ENCODE data around the gene HMOX1. TPM values are rescaled to one million over a fixed set of nuclear protein-coding genes. Genes with fewer than 3 reads are reported as not detected.

The HMOX1 gene
- total RNA-seq, 6 experiments from 2014 or later, result 15.7 to 255 (median 47.2) TPM

DNA sequence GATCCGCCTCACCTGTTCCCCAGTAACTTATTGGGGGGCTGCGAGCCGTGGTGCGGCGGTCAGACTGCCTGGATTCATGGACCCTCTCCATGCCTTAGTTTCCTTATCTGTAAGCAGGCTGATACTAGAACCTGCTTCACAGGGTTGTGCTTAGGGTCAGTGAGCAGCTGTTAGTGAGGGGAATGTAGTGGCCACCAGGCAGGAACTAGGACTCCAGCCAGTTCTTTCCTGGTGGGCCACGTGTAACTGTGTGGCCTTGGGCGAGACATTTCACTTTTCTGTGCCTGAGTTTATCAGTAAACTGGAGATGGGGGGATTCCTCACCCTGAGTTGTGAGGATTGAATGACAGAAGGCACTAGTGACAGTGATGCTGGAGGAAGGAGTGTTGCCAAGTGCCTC is 43.9 kb downstream of the HMOX1 start:
- intact Hi-C loops (cut with DNase I), result no loop called here
- no peaks in the 10 kb centered on the region for H3K4me1 ChIP-seq
- TF ChIP-seq, protein P1, sequence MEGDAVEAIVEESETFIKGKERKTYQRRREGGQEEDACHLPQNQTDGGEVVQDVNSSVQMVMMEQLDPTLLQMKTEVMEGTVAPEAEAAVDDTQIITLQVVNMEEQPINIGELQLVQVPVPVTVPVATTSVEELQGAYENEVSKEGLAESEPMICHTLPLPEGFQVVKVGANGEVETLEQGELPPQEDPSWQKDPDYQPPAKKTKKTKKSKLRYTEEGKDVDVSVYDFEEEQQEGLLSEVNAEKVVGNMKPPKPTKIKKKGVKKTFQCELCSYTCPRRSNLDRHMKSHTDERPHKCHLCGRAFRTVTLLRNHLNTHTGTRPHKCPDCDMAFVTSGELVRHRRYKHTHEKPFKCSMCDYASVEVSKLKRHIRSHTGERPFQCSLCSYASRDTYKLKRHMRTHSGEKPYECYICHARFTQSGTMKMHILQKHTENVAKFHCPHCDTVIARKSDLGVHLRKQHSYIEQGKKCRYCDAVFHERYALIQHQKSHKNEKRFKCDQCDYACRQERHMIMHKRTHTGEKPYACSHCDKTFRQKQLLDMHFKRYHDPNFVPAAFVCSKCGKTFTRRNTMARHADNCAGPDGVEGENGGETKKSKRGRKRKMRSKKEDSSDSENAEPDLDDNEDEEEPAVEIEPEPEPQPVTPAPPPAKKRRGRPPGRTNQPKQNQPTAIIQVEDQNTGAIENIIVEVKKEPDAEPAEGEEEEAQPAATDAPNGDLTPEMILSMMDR (IDR thresholded peaks at IDR 0.05), result no peak
- no peak for TF ChIP-seq POLR2A (IDR thresholded peaks at IDR 0.05)
- no peak for ATAC-seq
- no peaks in the 10 kb centered on the region for H3K9me3 ChIP-seq
- no peaks in the 10 kb centered on the region for H3K27me3 ChIP-seq
- no peak overlapping the region for H3K4me3 ChIP-seq
- H3K27ac ChIP-seq, result no peak overlapping the region
- 100% methylated on average over 6 of the region's 7 CpGs for WGBS (ENCODE audit: insufficient coverage, low coverage, low lambda C conversion rate, missing lambda C conversion rate)
- no peak for DNase-seq
- H3K36me3 ChIP-seq, result peaks cover 0 to 18% (median 0%) of the 10 kb centered on the region in 4 donors

DNA sequence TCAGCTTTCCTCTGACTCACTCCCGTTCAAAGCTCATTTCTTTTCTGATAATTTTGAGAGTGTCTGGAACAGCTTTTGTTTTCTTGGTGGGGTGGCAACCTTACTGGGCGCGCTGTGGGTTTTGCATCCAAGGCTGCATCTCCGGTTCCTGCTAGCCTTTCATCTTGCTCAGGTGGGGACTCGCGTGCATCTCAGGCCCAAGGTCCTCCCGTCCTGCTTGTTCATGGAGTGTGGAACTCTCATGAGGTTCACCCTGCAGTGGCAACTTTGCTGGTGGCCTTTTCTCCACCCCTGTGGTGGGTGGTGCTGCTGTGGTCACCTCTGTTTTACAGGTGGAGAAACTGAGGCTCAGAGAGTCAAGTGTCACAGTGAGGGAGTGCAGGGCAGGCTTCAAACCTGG is 44.6 kb downstream of the HMOX1 start:
- no peak for TF ChIP-seq POLR2A (IDR thresholded peaks at IDR 0.05)
- TF ChIP-seq, protein P1 (IDR thresholded peaks at IDR 0.05), result no peak
- WGBS (ENCODE audit: insufficient coverage, low coverage, low lambda C conversion rate, missing lambda C conversion rate), result 93% methylated on average over 4 of the region's 7 CpGs
- no peaks in the 10 kb centered on the region for H3K9me3 ChIP-seq
- no peaks in the 10 kb centered on the region for H3K27me3 ChIP-seq
- intact Hi-C loops (cut with DNase I), result no loop called here
- no peak overlapping the region for H3K4me3 ChIP-seq
- peaks cover 0 to 11% (median 0%) of the 10 kb centered on the region in 4 donors for H3K36me3 ChIP-seq
- DNase-seq (no peak), ATAC-seq (no peak)
- H3K4me1 ChIP-seq, result peaks cover 0 to 5% (median 0%) of the 10 kb centered on the region in 4 donors
- no peak overlapping the region for H3K27ac ChIP-seq

DNA sequence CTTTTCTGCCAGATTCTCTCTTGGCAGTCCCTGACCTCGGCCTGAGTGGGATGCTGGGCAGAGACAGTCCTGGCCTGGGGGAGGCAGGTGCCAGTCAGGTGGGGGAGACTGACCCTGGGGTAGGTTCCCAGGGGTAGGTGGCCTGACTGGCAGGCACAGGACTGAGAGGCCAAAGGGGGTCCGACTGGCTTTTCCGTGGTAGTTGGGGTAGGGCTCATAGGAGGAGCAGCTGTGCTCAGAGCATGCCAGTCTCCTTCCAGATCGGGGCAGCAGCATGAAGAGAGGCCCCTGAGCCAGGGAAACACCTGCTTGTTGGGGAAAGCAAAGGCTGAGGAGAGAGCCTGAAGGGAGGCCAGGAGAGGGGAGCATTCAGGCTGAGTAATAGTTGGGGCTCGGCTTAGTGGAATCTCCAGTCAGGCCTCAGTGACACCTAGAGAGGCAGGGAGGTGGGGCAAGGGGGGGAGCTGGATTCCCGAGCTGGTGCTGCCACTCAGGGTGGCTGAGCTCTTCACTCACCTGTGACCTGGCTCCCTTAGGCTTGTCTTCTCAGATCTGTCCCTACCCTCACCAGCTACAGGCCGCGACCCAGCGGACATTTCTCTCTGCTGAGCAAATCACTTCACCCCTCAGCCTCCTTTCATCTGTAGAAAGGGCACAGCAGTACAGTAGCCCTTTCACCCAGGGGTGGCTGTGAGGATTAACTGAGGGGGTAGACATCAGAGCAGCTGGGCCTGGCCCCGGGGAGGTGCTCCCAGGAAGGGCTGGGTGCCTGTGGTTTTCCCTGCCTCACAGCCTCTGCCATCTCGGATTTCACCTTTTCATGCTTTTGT is 45.3 kb downstream of the HMOX1 start:
- TF ChIP-seq, protein P1 (IDR thresholded peaks at IDR 0.05), result no peak
- TF ChIP-seq POLR2A (IDR thresholded peaks at IDR 0.05), result no peak
- H3K9me3 ChIP-seq, result no peaks in the 10 kb centered on the region
- DNase-seq, result no peak
- 73% methylated on average over 3 of the region's 11 CpGs for WGBS (ENCODE audit: insufficient coverage, low coverage, low lambda C conversion rate, missing lambda C conversion rate)
- peaks cover 0 to 9% (median 0%) of the 10 kb centered on the region in 4 donors for H3K36me3 ChIP-seq
- intact Hi-C loops (cut with DNase I), result no loop called here
- no peaks in the 10 kb centered on the region for H3K27me3 ChIP-seq
- no peak overlapping the region for H3K4me3 ChIP-seq
- no peak for ATAC-seq
- H3K4me1 ChIP-seq, result peaks cover 0 to 9% (median 0%) of the 10 kb centered on the region in 4 donors
- no peak overlapping the region for H3K27ac ChIP-seq

DNA sequence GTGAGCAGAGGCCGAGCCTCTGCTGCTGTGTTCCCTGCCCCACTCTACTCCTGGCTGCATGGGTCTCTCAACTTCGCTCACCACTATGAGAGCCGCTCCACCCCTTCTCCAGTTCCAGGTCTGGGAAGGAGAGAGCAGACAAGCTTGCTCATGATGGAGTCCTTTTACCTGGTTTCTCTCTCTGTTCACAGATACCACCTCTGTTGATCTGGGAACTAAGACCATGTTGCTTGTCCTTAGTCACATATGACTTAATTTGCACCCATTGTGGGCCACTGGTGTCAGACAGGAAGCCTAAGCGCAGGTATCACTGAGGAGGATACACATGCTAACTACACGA is 45.9 kb downstream of the HMOX1 start:
- TF ChIP-seq, protein P1 (IDR thresholded peaks at IDR 0.05), result no peak
- TF ChIP-seq POLR2A (IDR thresholded peaks at IDR 0.05), result no peak
- 86% methylated on average over 3 of the region's 5 CpGs for WGBS (ENCODE audit: insufficient coverage, low coverage, low lambda C conversion rate, missing lambda C conversion rate)
- H3K4me1 ChIP-seq, result peaks cover 0 to 10% (median 0%) of the 10 kb centered on the region in 4 donors
- no peak overlapping the region for H3K27ac ChIP-seq
- intact Hi-C loops (cut with DNase I), result no loop called here
- H3K4me3 ChIP-seq, result no peak overlapping the region
- H3K9me3 ChIP-seq, result no peaks in the 10 kb centered on the region
- DNase-seq (no peak), ATAC-seq (no peak)
- H3K36me3 ChIP-seq, result peaks cover 0 to 9% (median 0%) of the 10 kb centered on the region in 4 donors
- H3K27me3 ChIP-seq, result no peaks in the 10 kb centered on the region
